ENCODE results near the gene TM9SF1.

DNA sequence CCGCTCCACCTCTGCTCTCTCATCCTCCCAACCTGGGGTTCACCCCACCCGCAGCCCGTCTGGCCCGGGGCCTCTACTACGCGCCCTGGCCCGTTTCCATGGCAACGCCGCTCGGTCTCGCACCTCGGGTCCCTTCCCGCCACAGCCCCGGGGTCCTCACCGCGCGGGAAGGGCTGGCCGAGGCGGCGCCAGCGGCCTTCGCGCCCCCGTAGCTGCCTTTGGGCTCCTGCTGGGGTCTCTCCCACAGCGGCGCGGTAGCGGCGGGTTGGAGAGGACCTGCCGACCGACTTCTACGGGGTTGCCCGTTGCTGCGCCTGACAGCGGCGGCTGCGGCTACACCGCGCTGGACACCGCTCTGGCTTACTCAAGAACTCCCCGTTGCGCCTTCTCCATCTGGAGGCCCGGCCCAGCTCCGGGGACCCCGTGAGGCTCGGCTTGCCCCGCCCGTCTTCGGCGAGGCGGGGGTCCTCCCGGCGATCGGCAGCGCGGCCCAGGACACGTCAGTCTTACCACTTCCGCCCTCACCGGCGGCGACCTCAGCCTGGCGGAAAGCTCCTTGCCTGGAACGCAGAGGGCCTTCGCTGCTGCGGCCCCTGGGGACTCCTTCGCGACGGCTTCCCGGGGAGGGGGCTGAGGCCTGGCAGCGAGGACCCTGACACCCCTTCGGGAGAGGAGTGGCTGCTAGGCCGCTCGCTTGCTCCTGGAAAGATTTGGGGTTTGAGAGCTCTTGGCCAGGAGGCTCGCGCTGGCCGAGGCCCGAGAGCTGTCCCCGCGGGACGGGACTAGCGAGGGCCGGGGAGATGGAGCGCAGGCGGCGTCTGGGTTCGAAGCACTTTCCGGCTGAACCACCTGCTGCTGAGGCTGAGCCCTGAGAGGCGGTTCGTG, at the start of gene TM9SF1:
- TF ChIP-seq, protein P1, sequence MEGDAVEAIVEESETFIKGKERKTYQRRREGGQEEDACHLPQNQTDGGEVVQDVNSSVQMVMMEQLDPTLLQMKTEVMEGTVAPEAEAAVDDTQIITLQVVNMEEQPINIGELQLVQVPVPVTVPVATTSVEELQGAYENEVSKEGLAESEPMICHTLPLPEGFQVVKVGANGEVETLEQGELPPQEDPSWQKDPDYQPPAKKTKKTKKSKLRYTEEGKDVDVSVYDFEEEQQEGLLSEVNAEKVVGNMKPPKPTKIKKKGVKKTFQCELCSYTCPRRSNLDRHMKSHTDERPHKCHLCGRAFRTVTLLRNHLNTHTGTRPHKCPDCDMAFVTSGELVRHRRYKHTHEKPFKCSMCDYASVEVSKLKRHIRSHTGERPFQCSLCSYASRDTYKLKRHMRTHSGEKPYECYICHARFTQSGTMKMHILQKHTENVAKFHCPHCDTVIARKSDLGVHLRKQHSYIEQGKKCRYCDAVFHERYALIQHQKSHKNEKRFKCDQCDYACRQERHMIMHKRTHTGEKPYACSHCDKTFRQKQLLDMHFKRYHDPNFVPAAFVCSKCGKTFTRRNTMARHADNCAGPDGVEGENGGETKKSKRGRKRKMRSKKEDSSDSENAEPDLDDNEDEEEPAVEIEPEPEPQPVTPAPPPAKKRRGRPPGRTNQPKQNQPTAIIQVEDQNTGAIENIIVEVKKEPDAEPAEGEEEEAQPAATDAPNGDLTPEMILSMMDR (IDR thresholded peaks at IDR 0.05): no peak
- TF ChIP-seq EZH2 (IDR thresholded peaks at IDR 0.05) (no peak), EZH2phosphoT487 (IDR thresholded peaks at IDR 0.05) (no peak)
